OCI-LY7 (cell line): ENCODE results near the gene CTRB1. TPM values are rescaled to one million over a fixed set of nuclear protein-coding genes. Genes with fewer than 3 reads are reported as not detected.

ENCODE experiments used
- BruUV-seq: library from RNA; stranded (reverse); fragments of 400-500 nt; replicated peaks from 2 replicates; lab custom pipeline; 2021; lab: Mats Ljungman, UMichigan
- CTCF ChIA-PET: fragments of 300-600 bp; sonication (Branson Sonifier 250); formaldehyde crosslinking; loops from one replicate; lab custom pipeline; 2022; ENCODE audit warnings: antibody characterized with exemption; ENCODE audit not compliant: unreplicated experiment; lab: Charles Lee
- POLR2A ChIA-PET: fragments of 300-600 bp; sonication (Branson Sonifier 250); formaldehyde crosslinking; loops from one replicate; lab custom pipeline; 2022; ENCODE audit warnings: antibody characterized with exemption; lab: Charles Lee
- DNase-seq: peaks from one replicate; pipeline ENCODE4 v3.0.0-alpha.2; 2015; ENCODE audit warnings: low spot score
- H2AFZ ChIP-seq: fragments of 200-600 bp; sonication (generic), shearing (Covaris generic); 2 replicates; pipeline ENCODE4 v1.6.1; 2014; ENCODE audit warnings: mild to moderate bottlenecking, antibody characterized with exemption, low read length, moderate library complexity
- H3K27ac ChIP-seq: fragments of 200-600 bp; sonication (generic); 2 replicates; pipeline ENCODE4 v1.5.1; 2014; ENCODE audit warnings: mixed run types, low read depth, mild to moderate bottlenecking, moderate library complexity, low read length, inconsistent platforms; ENCODE audit not compliant: poor library complexity, severe bottlenecking
- H3K36me3 ChIP-seq: fragments of 200-600 bp; sonication (generic); 2 replicates; pipeline ENCODE4 v1.6.1; 2014; ENCODE audit warnings: mild to moderate bottlenecking, antibody characterized with exemption, low read length, moderate library complexity, mixed read lengths; ENCODE audit not compliant: insufficient read depth
- H3K4me1 ChIP-seq: fragments of 200-600 bp; sonication (generic); 2 replicates; pipeline ENCODE4 v1.5.1; 2014; ENCODE audit warnings: mild to moderate bottlenecking, low read length; ENCODE audit not compliant: insufficient read depth, poor library complexity, severe bottlenecking
- H3K4me2 ChIP-seq: fragments of 200-600 bp; sonication (generic); 2 replicates; pipeline ENCODE4 v1.6.1; 2014; ENCODE audit warnings: mild to moderate bottlenecking, low read length
- H3K4me3 ChIP-seq: fragments of 200-600 bp; sonication (generic); 2 replicates; pipeline ENCODE4 v1.5.1; 2014; ENCODE audit warnings: mild to moderate bottlenecking, low read depth, low read length; ENCODE audit not compliant: poor library complexity, severe bottlenecking
- H3K79me2 ChIP-seq: fragments of 200-600 bp; sonication (generic); 2 replicates; pipeline ENCODE4 v1.6.1; 2016; ENCODE audit warnings: low read depth, mild to moderate bottlenecking, low read length, moderate library complexity, mixed read lengths; ENCODE audit not compliant: insufficient read depth
- H3K9me2 ChIP-seq: fragments of 200-600 bp; sonication (generic); 2 replicates; pipeline ENCODE4 v1.6.1; 2016; ENCODE audit warnings: mild to moderate bottlenecking, low read length, mixed read lengths; ENCODE audit not compliant: insufficient read depth
- H3K9me3 ChIP-seq: fragments of 200-600 bp; sonication (generic); 2 replicates; pipeline ENCODE4 v1.6.1; 2014; ENCODE audit warnings: mild to moderate bottlenecking, mixed run types, low read length, mixed read lengths
- H4K20me1 ChIP-seq: fragments of 200-600 bp; sonication (generic); 2 replicates; pipeline ENCODE4 v1.6.1; 2014; ENCODE audit warnings: mild to moderate bottlenecking, antibody characterized with exemption, low read length, moderate library complexity, mixed read lengths; ENCODE audit not compliant: insufficient read depth
- CTCF ChIP-seq: fragments of 200-600 bp; sonication (generic); conservative IDR thresholded peaks from 2 replicates; pipeline ENCODE4 v1.5.1; 2014; ENCODE audit warnings: mild to moderate bottlenecking, antibody characterized with exemption, low read length, moderate library complexity, mixed read lengths
- EZH2phosphoT487 ChIP-seq: fragments of 200-600 bp; sonication (generic); IDR thresholded peaks from 2 replicates; pipeline ENCODE4 v1.6.1; 2018; ENCODE audit warnings: low read depth, borderline replicate concordance, mild to moderate bottlenecking, mixed run types, antibody characterized with exemption, low read length, moderate library complexity, mixed read lengths
- intact Hi-C: fragments of 100-400 bp; cut with micrococcal nuclease; formaldehyde crosslinking; loops from one replicate; pipeline ENCODE4 v1.10.0; 2022; ENCODE audit not compliant: unreplicated experiment
- total RNA-seq, 2 experiments: library from RNA; depleted of rRNA in 1 of 2; stranded (reverse); fragments of >200 nt in 1 of 2; shearing (Covaris generic) in 1 of 2; gene quantifications; 2 replicates each; pipeline ENCODE4 v1.2.3, GENCODE V29; 2014 to 2022

The CTRB1 gene
- total RNA-seq, 2 experiments from 2014 or later = not detected

GRCh38 chr16:75172578-75172977 lies 46.2 kb upstream of the CTRB1 start:
- Histone ChIP-seq H3K36me3 (peaks cover 51% of the 10 kb centered on the region), H2AFZ (no peak overlapping the region), H3K9me3 (peaks cover 44% of the 10 kb centered on the region), H3K4me1 (no peaks in the 10 kb centered on the region), H3K79me2 (no peaks in the 10 kb centered on the region), H3K4me3 (no peak overlapping the region), H3K4me2 (no peak overlapping the region), H3K9me2 (no peaks in the 10 kb centered on the region), H4K20me1 (no peaks in the 10 kb centered on the region), H3K27ac (no peak overlapping the region)
- CTCF ChIA-PET = no interaction called here
- TF ChIP-seq CTCF (no peak), EZH2phosphoT487 (no peak)
- no peak for DNase-seq
- no TSS peak for BruUV-seq
- POLR2A ChIA-PET = no interaction called here
- intact Hi-C loops = no loop called here

DNA sequence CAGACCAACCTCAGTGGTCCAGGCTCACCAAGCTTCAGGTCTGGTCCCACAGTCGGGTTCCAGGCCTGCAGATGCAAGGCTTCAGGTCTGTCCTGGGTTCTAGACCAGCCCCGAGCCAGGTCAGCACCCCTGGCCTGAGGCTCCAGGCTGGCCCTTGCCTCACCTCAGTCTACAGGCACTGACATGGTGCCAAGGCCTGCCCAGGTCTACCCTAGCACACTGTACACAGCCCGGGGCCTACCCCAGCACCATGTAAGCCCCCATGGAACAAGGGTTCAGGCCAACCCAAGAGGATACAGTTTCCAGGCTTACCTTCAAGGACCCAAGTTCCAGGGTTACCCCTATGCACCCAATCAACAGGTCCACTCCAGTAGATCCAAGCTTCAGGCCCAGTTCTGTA lies 43.7 kb upstream of the CTRB1 start:
- no peaks in the 10 kb centered on the region for H3K79me2 ChIP-seq
- DNase-seq = no peak
- no peaks in the 10 kb centered on the region for H4K20me1 ChIP-seq
- H3K9me3 ChIP-seq = peaks cover 22% of the 10 kb centered on the region
- CTCF ChIA-PET = no interaction called here
- H3K9me2 ChIP-seq = no peaks in the 10 kb centered on the region
- no peak overlapping the region for H2AFZ ChIP-seq
- no peaks in the 10 kb centered on the region for H3K4me1 ChIP-seq
- H3K27ac ChIP-seq = no peak overlapping the region
- no peak overlapping the region for H3K4me3 ChIP-seq
- intact Hi-C loops = no loop called here
- POLR2A ChIA-PET = no interaction called here
- H3K36me3 ChIP-seq = peaks cover 26% of the 10 kb centered on the region
- BruUV-seq = no TSS peak
- no peak overlapping the region for H3K4me2 ChIP-seq
- TF ChIP-seq EZH2phosphoT487 = no peak
- TF ChIP-seq CTCF = no peak

DNA sequence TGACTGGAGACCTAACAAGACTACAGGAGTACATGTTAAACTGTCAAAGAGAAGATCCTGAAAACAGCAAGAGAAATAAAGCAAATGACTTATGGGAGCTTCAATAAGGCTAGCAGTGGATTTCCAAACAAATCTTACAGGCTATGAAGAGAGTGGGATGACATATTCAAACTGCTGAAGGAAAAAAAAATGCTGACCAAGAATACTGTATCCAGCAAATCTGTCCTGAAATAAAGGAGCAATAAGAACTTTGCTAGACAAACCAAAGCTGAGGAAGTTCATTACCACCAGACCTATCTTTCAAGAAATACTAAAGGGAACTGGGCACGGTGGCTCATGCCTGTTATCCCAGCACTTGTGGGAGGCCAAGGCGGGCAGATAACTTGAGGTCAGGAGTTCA lies 41.9 kb upstream of the CTRB1 start:
- BruUV-seq = no TSS peak
- Histone ChIP-seq H3K36me3 (peaks cover 8% of the 10 kb centered on the region; the same call in 1 of the 2 replicates), H3K9me2 (no peaks in the 10 kb centered on the region), H3K27ac (no peak overlapping the region), H4K20me1 (no peaks in the 10 kb centered on the region), H3K79me2 (no peaks in the 10 kb centered on the region), H3K4me1 (no peaks in the 10 kb centered on the region), H3K9me3 (peaks cover 3% of the 10 kb centered on the region), H2AFZ (no peak overlapping the region), H3K4me2 (no peak overlapping the region), H3K4me3 (no peak overlapping the region)
- ChIA-PET POLR2A (interaction anchor here (0.6 to 1.3 kb wide), 2 partner anchors 170 to 222 kb away, joined by 3 to 4 read pairs; no protein-coding TSS in a partner anchor), CTCF (no interaction called here)
- DNase-seq = no peak
- TF ChIP-seq EZH2phosphoT487 = no peak
- no peak for TF ChIP-seq CTCF
- intact Hi-C loops = no loop called here
